ENCODE results near the gene ERP44.
"Not testable (repeated sequence)": the region's sequence is repeated elsewhere in the genome, so short reads cannot be mapped to it uniquely, and the experiment has no call there.

ERP44 gene

DNA sequence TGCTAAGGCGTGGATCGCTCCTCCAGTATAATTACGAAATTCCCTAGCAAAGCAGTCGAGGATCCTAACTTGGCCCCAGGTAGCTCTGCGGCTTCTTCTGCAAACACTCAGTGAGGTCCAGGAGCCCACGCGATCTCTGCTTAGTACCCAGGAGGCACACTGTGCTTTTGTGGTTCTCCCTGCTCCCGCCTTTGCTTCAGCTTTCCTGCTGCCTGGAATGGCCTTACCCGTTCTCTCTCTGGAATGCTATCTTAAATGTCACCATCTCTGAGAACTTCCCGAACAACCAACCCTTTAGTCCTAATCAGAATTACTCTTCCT lies 882 bp upstream of the ERP44 start:
- DNase-seq = no peak

DNA sequence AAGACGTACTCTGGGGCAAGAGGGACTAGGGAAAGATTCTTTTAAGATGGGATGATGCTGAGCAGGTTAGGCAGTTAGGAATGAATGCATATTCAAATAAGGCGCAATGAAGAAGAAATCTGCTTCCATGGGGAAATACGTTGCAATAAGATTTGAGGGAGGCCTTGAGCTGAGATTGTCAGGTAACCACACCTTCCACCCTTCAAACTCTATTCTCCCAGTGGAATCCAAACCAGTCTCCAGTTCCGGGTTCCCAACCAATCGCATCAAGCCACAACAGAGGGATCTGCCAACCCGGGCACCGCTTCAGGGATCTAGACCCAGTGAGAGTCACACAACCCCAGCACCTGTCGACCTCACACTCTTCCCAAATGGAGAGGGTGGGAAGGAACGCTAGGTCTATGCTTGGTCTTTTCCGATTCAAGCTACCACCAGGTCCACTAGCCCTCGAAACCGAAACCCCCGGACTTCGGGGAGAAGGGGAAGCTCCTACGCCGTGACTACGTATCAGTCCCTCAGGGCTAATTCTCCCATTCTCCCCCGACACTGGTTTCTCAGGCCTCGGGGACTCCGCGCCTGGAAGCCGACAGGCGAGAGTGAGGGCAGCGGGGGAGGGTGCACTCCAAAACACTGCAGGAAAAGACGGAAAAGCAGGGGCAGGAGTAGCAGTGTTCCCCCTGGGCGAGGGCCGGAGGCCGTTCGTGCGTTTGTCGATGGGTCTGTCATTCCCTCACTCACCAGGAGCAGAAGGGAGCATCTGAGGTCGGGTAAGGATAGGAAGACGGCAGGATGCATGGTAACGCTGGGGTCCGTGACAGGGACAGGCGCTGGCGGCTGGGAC lies 534 bp downstream of the ERP44 start:
- peak; percentile 17 for DNase-seq

DNA sequence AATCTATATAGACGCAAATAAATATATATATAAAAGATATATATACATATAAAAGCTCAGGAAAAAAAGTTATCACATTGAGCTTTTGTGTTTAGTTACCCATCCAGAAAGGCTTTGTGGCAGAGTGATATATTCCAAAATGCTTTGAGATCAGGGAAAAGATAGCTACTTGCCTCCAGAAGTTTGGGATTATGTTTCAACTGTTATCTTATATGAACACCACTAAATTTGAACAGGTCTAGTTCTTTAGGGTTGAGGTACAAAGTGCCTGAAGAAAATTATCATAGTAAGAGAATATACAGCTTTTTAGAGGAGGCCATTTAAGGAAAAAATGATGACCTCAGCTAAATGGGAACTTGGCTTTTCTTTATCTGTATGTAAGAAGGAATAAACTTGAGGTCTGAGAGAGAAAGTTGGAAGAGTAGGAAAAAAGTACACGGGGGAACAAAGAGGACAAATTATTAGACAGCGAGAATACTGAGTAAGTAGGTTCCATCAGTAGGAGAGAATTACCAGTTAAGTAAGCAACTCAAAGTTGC lies 2.4 kb downstream of the ERP44 start:
- DNase-seq = no peak

DNA sequence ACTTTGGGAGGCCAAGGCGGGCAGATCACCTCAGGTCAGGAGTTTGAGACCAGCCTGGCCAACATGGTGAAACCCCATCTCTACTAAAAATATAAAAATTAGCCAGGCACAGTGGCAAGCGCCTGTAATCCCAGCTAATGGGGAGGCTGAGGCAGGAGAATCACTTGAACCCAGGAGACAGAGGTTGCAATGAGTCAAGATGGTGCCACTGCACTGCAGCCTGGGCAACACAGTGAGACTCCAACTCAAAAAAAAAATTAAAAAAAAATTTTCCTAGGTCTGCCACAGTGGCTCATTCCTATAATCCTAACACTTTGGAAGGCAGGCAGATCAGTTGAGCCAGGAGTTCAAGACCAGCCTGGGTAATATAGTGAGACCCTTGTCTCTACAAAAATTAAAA lies 4.4 kb downstream of the ERP44 start:
- DNase-seq = not testable (repeated sequence)

DNA sequence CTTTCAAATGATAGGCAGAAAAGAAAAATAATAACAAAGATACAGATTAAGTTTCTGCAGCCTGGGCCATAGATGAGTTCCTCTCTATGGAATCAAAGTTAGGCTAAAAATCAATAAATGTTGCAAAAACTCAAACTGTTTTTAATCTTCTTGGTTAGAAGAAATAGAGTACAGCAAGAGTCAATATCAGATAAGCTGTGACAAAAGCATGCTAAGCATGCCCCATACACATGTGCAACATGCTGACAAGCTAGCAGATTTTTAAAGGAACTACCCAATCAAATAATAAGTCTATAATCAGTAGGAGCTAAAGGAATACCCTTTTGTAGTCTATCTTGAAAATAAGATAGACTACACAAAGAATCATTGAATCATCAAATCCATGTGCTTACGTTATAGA lies 6.7 kb downstream of the ERP44 start:
- no peak for DNase-seq

DNA sequence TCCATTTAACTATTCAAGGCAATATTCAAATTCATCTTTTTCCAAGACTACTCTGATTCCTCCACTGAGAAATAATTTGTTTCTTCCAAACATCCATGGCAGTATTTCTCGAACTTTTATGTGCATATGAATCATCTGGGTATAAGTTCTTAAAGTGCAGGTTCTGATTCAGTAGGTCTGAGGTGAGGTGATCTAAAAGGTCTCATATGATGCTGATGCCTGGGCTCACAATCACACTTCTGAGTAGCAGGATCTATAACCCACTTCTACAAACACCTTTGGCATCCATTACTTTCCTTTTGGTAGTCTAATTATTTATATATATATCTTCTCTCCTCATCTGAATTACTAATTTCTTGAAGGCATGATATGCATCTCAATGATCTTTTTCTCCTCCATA lies 7.2 kb downstream of the ERP44 start:
- no peak for DNase-seq

DNA sequence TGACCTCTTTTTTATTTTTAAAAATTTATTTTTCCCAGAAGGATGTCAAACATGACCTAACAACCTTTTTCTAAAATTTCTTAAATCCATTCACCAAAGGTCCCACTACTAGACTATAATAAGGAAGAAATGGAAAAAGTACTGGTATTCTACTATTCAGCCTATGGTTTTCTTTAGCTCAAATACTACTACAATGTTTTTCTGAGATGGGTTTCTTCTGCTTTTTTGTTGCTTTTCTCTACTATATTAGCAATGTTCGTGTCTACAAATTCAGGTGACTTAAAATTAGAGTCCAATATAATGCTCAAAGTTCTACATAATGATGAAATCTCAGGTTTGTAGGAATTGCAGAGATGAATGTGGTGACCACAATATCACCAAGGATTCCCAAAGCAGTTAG lies 7.9 kb downstream of the ERP44 start:
- no peak for DNase-seq

DNA sequence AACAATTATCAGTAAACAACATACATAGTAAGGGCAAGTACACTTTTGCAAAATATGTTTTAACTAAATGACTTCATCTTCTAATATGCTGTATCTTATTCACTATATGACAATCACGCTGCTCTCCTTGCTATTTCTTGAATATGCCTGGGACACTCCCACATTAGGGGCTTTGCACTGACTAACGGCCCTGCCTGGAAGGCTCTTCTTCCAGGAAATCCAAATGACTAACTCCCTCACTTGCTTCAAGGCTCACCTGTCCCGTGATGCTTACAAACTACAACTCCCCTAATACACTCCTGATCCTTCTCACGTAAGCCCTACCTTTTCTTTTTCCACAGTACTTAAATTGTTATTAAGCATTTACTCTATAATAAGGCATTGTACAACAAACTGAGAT lies 10.6 kb downstream of the ERP44 start:
- DNase-seq = no peak

DNA sequence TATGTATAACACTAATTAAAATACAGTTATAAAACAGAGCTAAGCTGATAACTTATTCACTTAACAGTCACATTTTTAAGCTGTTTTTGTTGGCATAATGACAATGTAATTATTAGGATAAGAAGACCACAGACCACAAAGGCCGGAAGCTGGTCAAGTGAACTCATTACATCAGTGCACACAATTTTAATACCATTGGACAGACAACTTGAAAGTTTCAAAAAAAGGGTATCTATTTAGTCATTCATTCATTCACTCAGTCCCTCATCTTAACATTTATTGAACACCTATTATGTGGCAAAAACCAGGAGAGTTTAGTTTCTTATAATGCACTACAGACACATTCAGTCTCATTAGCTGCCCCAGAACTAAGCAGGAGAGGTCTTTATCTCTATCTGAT lies 11.6 kb downstream of the ERP44 start:
- no peak for DNase-seq

DNA sequence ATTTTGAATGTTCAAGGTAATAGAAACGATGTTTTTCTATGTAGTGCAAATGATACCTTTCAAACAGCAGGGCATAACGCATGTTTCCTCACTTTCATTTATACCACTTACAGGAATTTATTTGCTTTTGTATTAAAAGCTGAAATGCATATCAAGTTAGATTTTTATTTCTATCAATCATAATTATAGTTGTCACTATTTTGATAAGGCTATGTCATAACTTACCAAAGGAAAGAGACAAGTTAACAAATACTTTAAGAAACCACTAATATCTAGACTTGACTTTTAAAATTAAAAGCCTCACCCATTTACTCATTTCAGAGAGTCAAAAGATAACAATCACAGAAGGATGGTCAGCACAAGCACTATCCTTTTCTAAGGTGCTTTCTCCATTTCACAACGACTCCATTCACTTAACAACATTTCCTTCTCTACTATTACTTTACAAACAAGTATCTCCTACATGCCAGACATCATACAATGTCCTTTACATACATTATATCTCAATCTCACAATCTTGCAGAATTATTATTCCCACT lies 12.6 kb downstream of the ERP44 start:
- no peak for DNase-seq

DNA sequence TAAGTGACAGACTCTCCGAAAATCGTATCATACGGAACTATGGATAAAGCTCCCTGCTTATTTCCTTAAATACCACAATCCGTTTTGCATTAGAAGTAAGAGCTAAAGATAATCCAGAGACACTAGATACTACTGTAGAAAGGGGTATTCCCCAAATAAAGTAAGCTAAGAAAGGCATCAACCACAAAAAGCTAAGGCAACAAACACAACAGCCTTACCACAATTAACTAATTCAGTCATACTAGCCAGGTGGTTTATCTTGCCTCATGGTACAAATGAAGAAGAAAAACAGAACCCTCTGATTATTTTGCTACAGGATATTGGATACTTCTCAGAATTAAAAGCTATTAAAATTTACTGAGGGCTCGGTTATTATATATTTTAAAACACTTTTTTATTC lies 14.1 kb downstream of the ERP44 start:
- no peak for DNase-seq

DNA sequence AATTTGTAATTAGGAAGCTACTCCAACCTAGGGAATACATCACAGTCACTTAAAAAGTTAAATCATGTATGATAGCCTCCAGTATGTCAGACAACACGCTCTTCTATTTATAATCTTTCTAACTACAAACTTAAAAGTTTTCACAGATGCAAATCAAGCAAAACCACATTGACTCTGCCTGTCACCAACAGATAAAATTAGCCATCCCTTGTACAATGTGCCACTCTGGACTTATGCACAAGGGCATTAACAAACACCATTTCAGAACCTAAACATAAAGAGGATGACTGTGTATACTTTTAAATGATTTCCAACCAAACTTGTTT lies 14.7 kb downstream of the ERP44 start:
- no peak for DNase-seq

DNA sequence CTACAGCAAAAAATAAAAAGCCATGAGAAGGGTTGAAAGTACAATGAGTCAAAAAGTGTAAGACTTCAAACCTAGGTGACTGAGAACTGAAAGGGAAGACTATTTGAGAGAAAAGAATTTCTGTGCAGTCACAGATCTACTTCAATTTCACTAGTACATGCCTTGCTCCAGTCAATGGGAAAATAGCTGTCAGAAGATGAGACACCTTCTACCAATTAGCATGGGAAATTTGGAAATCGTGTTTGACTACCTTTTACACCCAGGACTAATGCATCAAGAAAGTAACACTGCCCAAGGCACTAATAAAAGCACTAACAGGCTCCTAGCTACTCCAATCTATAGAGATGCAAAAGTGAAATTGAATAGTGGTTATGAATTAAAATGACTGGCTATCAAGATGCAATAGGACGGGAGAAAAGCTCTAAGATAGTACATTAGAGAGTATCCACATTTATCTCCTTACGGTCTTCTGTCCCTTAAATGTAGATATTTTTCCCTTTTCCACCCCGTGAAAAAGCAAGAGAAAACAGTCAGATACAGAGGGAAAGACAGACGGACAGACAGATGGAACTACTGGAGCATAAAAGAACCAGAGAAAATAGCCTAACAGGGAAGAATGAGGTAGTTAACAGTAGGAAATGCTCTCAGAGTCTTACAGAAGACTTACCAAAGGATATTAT lies 15.2 kb downstream of the ERP44 start:
- DNase-seq = no peak

DNA sequence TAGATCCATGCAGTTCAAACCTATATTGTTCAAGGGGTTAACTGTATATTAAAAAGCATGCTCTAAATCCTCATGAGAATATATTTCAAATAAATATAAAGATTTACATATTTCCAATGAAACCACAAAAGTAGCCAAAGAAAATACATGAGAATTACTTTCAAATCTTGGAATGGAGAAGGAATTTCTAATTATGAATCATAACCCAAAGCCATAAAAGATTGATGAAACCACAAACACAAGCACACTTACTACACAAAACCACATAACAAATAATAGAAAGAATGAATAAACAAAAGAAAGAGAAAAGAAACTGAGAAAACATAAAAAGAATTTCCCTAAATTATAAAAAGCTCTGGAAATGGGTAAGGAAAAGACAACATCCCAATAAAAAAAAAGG lies 16.0 kb downstream of the ERP44 start:
- no peak for DNase-seq

DNA sequence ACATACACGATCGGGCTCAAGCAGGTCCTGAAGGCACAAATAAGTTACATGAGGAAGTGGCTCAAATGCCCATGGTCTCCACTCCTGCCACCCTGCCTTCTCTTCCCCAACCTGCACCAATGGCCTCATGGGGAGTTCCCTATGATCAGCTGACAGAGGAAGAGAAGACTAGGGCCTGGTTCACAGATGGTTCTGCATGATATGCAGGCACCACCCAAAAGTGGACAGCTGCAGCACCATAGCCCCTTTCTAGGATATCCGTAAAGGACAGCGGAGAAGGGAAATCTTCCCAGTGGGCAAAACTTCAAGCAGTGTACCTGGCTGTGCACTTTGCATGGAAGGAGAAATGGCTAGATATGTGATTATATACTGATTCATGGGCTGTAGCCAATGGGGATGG lies 22.5 kb downstream of the ERP44 start:
- not testable (repeated sequence) for DNase-seq

DNA sequence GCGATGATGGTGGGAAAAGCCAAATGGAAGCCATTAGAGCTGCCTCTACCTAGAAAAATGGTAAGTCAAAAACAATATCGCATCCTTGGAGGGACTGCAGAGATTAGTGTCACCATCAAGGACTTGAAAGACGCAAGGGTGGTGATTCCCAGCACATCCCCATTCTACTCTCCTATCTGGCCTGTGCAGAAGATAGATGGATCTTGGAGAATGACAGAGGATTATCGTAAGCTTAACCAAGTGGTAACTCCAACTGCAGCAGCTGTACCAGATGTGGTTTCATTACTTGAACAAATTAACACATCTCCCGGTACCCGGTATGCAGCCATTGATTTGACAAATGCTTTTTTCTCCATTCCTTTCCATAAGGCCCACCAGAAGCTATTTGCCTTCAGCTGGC lies 23.8 kb downstream of the ERP44 start:
- DNase-seq = no peak

DNA sequence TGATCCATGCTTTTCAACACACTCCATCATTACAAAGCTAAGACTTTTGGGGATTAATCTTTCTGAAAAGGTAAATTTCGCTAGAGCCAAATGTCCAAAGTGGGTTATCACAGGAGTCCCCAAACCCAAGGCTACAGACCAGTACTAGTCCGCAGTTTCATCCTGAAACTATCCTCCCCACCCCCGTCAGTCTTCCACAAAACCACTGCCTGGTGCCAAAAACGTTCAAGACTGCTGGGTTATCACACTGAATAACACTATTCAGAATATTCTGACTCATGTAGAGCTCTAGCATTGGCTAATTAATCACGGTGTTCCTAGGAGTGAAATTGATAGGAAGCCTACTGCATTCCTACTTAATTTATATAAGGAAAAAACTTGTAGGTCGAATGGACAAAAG lies 24.7 kb downstream of the ERP44 start:
- DNase-seq = no peak

DNA sequence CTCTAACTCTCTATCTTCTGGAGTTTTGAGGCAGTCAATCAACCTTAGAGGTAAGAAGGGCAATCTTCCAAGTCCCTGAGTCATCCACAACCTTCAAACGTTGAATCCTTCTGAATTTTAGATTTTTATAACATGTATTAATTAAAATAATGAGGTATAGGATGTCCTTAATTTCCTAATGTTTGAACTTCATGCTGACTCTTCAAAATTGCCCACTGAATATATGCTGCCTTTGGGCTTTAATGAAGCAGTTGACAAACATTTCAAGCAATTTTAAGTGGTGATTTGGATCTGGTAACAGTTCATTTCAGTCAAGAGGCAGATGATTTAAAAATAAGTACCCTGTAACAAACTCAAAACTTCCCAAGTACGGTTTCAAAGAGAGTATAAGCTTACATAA lies 26.0 kb downstream of the ERP44 start:
- DNase-seq = no peak

DNA sequence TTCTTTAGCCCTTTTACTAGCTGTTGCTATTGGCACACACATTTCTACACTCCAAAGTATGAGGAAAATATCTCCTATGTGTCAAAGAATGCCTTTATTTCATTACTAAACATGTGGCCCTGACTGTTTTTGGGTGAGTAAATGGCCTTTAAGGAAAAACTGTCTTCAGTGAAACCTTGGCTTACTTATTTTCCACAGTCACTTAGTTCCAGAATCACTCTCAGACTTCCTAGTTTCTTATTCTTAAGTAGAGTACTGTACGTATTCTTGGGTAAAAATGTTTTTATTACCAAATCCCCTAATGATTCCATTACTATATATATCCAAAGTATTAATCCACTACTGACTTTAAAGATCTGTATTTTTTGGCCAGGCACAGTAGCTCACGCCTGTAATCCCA lies 27.5 kb downstream of the ERP44 start:
- DNase-seq = no peak

DNA sequence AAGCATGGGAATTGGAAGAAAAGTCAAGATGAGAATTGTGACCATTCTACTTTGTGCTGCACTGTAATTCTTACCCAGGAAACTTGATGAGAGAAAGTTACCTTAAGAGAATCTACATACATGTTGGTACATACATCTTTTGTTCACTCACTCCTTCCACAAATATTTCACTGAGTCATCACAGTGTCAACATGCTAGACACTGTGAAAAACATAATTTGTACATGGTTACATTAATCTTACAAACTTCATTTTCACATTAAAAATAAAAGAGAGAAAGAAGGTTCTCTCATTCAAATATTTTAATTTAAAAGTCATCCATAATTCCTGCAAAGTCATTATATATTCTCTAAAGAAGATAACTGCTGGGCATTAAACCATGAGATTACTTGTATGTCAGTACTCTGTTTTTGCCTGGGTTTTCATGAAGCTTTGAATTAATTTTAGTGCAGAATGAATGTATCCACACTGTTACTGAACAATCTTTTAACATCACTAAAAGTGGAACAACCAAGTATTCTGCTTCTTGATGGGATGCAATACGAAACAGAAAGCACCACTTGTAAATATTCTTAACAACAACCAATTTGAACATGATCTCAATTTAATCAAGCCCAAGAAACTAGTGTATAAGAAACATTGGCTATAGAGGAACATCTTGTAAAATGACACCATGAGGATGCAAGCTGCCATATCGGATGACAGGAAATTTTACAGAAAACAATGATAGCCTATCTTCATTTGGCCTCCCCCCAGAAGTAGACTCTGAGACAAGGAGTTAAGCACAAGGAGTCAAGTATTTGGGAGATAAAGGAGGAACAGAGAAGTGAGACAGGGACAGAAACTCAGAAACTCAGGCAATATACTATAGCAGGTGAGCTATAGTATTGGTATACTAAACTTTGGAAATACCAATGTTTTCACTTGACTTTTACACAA lies 28.4 kb downstream of the ERP44 start:
- no peak for DNase-seq

DNA sequence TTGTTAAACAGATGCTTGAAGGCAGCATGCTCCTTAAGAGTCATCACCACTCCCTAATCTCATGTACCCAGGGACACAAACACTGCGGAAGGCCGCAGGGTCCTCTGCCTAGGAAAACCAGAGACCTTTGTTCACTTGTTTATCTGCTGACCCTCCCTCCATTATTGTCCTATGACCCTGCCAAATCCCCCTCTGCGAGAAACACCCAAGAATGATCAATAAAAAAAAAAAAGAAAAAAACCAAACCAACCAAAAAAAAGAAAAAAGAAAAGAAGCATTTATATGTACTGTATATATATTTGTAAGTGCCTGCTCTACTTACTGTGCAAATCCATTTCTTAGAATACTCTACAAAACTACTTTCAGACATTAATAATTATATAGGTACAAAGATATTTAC lies 29.7 kb downstream of the ERP44 start:
- not testable (repeated sequence) for DNase-seq

DNA sequence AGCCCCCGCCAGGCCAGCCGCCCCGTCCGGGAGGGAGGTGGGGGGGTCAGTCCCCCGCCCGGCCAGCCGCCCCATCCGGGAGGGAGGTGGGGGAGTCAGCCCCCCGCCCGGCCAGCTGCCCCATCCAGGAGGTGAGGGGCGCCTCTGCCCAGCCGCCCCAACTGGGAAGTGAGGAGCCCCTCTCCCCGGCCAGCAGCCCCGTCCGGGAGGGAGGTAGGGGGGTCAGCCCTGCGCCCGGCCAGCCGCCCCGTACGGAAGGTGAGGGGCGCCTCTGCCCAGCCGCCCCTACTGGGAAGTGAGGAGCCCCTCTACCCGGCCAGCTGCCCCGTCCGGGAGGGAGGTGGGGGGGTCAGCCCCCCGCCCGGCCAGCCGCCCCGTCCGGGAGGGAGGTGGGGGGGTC lies 30.8 kb downstream of the ERP44 start:
- not testable (repeated sequence) for DNase-seq

DNA sequence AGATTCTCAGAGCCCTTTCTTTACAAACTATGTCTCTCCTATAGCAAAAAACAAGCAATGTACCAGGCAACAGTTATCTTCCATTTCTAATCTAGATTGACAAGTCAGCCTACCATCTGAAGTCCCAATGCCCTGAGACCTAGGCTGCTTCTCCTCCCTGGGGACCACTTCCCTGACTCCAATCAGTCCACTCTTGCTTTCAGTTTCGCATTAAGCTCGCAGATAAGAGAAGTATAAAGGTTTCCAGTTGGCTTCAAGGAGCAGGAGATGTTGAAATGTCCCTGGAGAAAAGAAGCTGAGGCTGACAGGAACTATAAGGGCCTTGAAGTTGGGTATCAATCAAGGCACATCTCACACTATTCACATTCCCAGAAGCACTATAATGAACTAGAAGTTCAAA lies 32.3 kb downstream of the ERP44 start:
- no peak for DNase-seq

Measured in DMS79 (cell line).